Heart right ventricle (tissue), 16 donors: ENCODE results near the gene SERPINA5. TPM values are rescaled to one million over a fixed set of nuclear protein-coding genes. Genes with fewer than 3 reads are reported as not detected.
A peak's percentile ranks its signal among the peaks of the same experiment; 100 is the strongest.

Experiments
- ATAC-seq, 8 donors: fragments of 200-7000 bp; cut with Tn5 transposase; one replicate each; pipeline ENCODE4 v1.9.1; 2020; ENCODE audit warnings: mild to moderate bottlenecking in 8 of 8, moderate library complexity in 8 of 8, moderate number of reproducible peaks in 1 of 8
- DNase-seq, 2 donors: peaks; one replicate each; pipeline ENCODE4 v3.0.0-alpha.2; 2020
- H3K27ac ChIP-seq, 10 donors: fragments of 200-600 bp; sonication (generic) in 2 of 10; one replicate each; pipeline versions ENCODE4 v1.5.0 to v1.8.0; 2020 to 2022; ENCODE audit warnings: mild to moderate bottlenecking in 3 of 10
- H3K27me3 ChIP-seq, 7 donors: fragments of 200-600 bp; one replicate each; pipeline ENCODE4 v1.8.0; 2021 to 2022; ENCODE audit warnings: mild to moderate bottlenecking in 2 of 7
- H3K36me3 ChIP-seq, 9 donors: fragments of 200-600 bp; sonication (generic) in 1 of 9; one replicate each; pipeline versions ENCODE4 v1.5.0 to v1.8.0; 2020 to 2022; ENCODE audit warnings: mild to moderate bottlenecking in 2 of 9
- H3K4me1 ChIP-seq, 9 donors: fragments of 200-600 bp; sonication (generic) in 1 of 9; one replicate each; pipeline versions ENCODE4 v1.5.0 to v1.8.0; 2020 to 2022; ENCODE audit warnings: mild to moderate bottlenecking in 4 of 9
- H3K4me3 ChIP-seq, 10 donors: fragments of 200-600 bp; sonication (generic) in 2 of 10; one replicate each; pipeline versions ENCODE4 v1.5.0 to v1.8.0; 2020 to 2022; ENCODE audit warnings: mild to moderate bottlenecking in 7 of 10, moderate library complexity in 2 of 10
- H3K9me3 ChIP-seq, 11 donors: fragments of 200-600 bp in 10 of 11; sonication (generic) in 2 of 11; one replicate each; pipeline versions ENCODE4 v1.5.0 to v1.8.0; 2013 to 2022; ENCODE audit warnings: mild to moderate bottlenecking in 2 of 11, control low read depth in 1 of 11, moderate library complexity in 1 of 11
- CTCF ChIP-seq, 9 donors: fragments of 200-600 bp; sonication (generic) in 2 of 9; IDR thresholded peaks; one replicate each; pipeline versions ENCODE4 v1.5.0 to v1.8.0; 2021 to 2022; ENCODE audit warnings: antibody characterized with exemption in 9 of 9, mild to moderate bottlenecking in 5 of 9, moderate library complexity in 1 of 9
- WGBS, 2 donors: extraction: QIAGEN DNeasy Blood & Tissue Kit; methylation state at CpG; one replicate each; pipeline ENCODE4 v1.1.7; 2013; ENCODE audit warnings: inconsistent platforms in 1 of 2; 5-methylcytosine and 5-hydroxymethylcytosine counted together
- intact Hi-C, 10 donors: fragments of 100-400 bp; cut with DNase I; formaldehyde crosslinking; loops; one replicate each; pipeline versions ENCODE4 v1.11.1 to v1.14.2; 2022
- polyA plus RNA-seq, 2 donors: library from polyadenylated mRNA; stranded (reverse); fragments of 200-250 nt; gene quantifications; one replicate each; pipeline ENCODE4 v1.2.3, GENCODE V29; 2013
- total RNA-seq, 10 donors: library from RNA; stranded (reverse); fragmentation: NEBNext Ultra II Directional in 3 of 10; extraction: Animal tissue kit (Norgen Biotek cat#: 25700) in 3 of 10; gene quantifications; one replicate each; pipeline versions ENCODE4 v1.2.1 to v1.2.4, GENCODE V29; 2021 to 2023
- donor health status: Arrhythmogenic right ventricular cardiomyopathy.
- donor health status: ischemic (EF 13 %, LVEDD 7.1; RV severe dilation, severe dysfunction).
- donor health status: healthy with polysubstance abuse.
- donor health status: DM: no; HTN: yes; CAD: no.
- donor health status: DM: no; HTN: no; CAD: no.
- donor health status: ischemic (EF 25% LVEDD 6.9; RV normal size, moderate dysfunction).
- donor health status: ischemic (EF 25% LVEDD 5.7; RV mildly dilated, moderate dysfunction).
- donor health status: healthy.
- donor health status: DM: yes; HTN: yes; CAD: no.
- donor health status: Ischemic cardiomyopathy.
- donor health status: ischemic (EF 35%, LVEDD 5.7; RV mildly dilated, moderate dysfunction).
- donor health status: nonischemic (EF 11% LVEDD 7.7; RV severe dilation, severe dysfunction).
- donor health status: DM: yes; HTN: yes; CAD: no.
- donor health status: PGD.
- donor health status: ischemic (EF 29% LVEDD 5.4; RV normal size, mild dysfunction).
- donor health status: nonischemic (EF 23%, LVEDD 6.1; RV moderate dilation, normal function).

SERPINA5 gene
- total and polyA plus RNA-seq, 12 donors = 0.28 to 4.9 (median 1.4) TPM

- no peak for ATAC-seq
- TF ChIP-seq CTCF (IDR thresholded peaks at IDR 0.05) = no peak
- WGBS, 2 donors = 81 to 82% methylated on average over 2 of the region's 2 CpGs
- Histone ChIP-seq H3K36me3 (no peaks in the 10 kb centered on the region), H3K27ac (no peak overlapping the region), H3K4me1 (no peaks in the 10 kb centered on the region), H3K27me3 (peaks cover 0 to 12% (median 0%) of the 10 kb centered on the region in 7 donors), H3K4me3 (no peak overlapping the region), H3K9me3 (peaks cover 0 to 22% (median 4%) of the 10 kb centered on the region in 11 donors)
- DNase-seq = no peak
- intact Hi-C loops = no loop called here
Measured at GRCh38 chr14:94558842-94559241, 22.4 kb upstream of the SERPINA5 start.

GRCh38 chr14:94559638-94560290 lies 21.5 kb upstream of the SERPINA5 start:
- DNase-seq (no peak), ATAC-seq (peak in 4 of 8 donors; percentile 30 to 89 (median 66))
- H3K36me3 ChIP-seq = no peaks in the 10 kb centered on the region
- intact Hi-C loops = no loop called here
- H3K4me3 ChIP-seq = no peak overlapping the region
- peaks cover 0 to 12% (median 0%) of the 10 kb centered on the region in 7 donors for H3K27me3 ChIP-seq
- TF ChIP-seq CTCF (IDR thresholded peaks at IDR 0.05) = no peak
- peaks cover 0 to 13% (median 0%) of the 10 kb centered on the region in 11 donors for H3K9me3 ChIP-seq
- no peaks in the 10 kb centered on the region for H3K4me1 ChIP-seq
- 78 to 80% methylated on average over 9 of the region's 9 CpGs for WGBS, 2 donors
- H3K27ac ChIP-seq = no peak overlapping the region

- no peak for TF ChIP-seq CTCF (IDR thresholded peaks at IDR 0.05)
- H3K27ac ChIP-seq = no peak overlapping the region
- DNase-seq = no peak
- 61 to 71% methylated on average over 3 of the region's 3 CpGs for WGBS, 2 donors
- peaks cover 0 to 8% (median 0%) of the 10 kb centered on the region in 11 donors for H3K9me3 ChIP-seq
- H3K4me1 ChIP-seq = no peaks in the 10 kb centered on the region
- no peaks in the 10 kb centered on the region for H3K36me3 ChIP-seq
- no peak for ATAC-seq
- H3K4me3 ChIP-seq = no peak overlapping the region
- intact Hi-C loops = no loop called here
- H3K27me3 ChIP-seq = peaks cover 0 to 12% (median 0%) of the 10 kb centered on the region in 7 donors
Measured at GRCh38 chr14:94560291-94560665, 20.9 kb upstream of the SERPINA5 start.

GRCh38 chr14:94560751-94561655 lies 20.2 kb upstream of the SERPINA5 start, which contains the start of gene SERPINA4:
Gene SERPINA4 (plus strand): TSS chr14:94561442. CDS start chr14:94563483, 2,041 bp downstream.
- no peak for ATAC-seq
- no peak within 1 kb of the TSS for H3K4me3 ChIP-seq
- no peak for DNase-seq
- 79 to 81% methylated on average over 11 of the region's 11 CpGs for WGBS, 2 donors
- H3K4me1 ChIP-seq = no peaks in the 10 kb centered on the region
- no peak for TF ChIP-seq CTCF (IDR thresholded peaks at IDR 0.05)
- H3K27me3 ChIP-seq = peaks cover 0 to 12% (median 0%) of the 10 kb centered on the region in 7 donors
- peaks cover 0 to 8% (median 0%) of the 10 kb centered on the region in 11 donors for H3K9me3 ChIP-seq
- H3K36me3 ChIP-seq = no peaks in the 10 kb centered on the region
- H3K27ac ChIP-seq = no peak within 1 kb of the TSS
- intact Hi-C loops = no loop called here
